Stomach (tissue), 4 donors: ENCODE results near the gene IQCH.

Source experiments
- EP300 ChIP-seq: sonication (generic); formaldehyde crosslinking; IDR thresholded peaks from one replicate; pipeline ENCODE4 v1.6.1; 2017; ENCODE audit warnings: antibody characterized with exemption
- POLR2A ChIP-seq, 4 donors: fragments of 450-650 bp; IDR thresholded peaks; one replicate each; pipeline ENCODE4 v1.6.1; 2016; ENCODE audit warnings: antibody characterized with exemption in 4 of 4, control low read depth in 2 of 4, mild to moderate bottlenecking in 1 of 4, moderate library complexity in 1 of 4
- TF ChIP-seq, protein P1 (sequence below), 7 experiments: fragments of 450-650 bp in 4 of 7; fragments of 200-600 bp in 3 of 7; sonication (generic) in 3 of 7; IDR thresholded peaks; one replicate each; pipeline ENCODE4 v1.5.1; 2016 to 2019; ENCODE audit warnings: antibody characterized with exemption in 7 of 7, control low read depth in 2 of 7, mild to moderate bottlenecking in 1 of 7

GRCh38 chr15:67504796-67505195 lies 250.2 kb downstream of the IQCH start:
- TF ChIP-seq, protein P1, sequence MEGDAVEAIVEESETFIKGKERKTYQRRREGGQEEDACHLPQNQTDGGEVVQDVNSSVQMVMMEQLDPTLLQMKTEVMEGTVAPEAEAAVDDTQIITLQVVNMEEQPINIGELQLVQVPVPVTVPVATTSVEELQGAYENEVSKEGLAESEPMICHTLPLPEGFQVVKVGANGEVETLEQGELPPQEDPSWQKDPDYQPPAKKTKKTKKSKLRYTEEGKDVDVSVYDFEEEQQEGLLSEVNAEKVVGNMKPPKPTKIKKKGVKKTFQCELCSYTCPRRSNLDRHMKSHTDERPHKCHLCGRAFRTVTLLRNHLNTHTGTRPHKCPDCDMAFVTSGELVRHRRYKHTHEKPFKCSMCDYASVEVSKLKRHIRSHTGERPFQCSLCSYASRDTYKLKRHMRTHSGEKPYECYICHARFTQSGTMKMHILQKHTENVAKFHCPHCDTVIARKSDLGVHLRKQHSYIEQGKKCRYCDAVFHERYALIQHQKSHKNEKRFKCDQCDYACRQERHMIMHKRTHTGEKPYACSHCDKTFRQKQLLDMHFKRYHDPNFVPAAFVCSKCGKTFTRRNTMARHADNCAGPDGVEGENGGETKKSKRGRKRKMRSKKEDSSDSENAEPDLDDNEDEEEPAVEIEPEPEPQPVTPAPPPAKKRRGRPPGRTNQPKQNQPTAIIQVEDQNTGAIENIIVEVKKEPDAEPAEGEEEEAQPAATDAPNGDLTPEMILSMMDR (IDR thresholded peaks at IDR 0.05), result no peak
- TF ChIP-seq EP300 (no peak), POLR2A (IDR thresholded peaks at IDR 0.05) (no peak)
